ENCODE measurements around the gene BTBD8. TPM values are rescaled to one million over a fixed set of nuclear protein-coding genes. Genes with fewer than 3 reads are reported as not detected.
"Not testable (repeated sequence)": the region's sequence is repeated elsewhere in the genome, so short reads cannot be mapped to it uniquely, and the experiment has no call there.

Gene BTBD8
- 14.9 TPM for total RNA-seq

- ATAC-seq (peak; percentile 97), DNase-seq (ENCODE audit: low spot score) (peak; percentile 88)
- intact Hi-C loops (cut with DNase I): no loop called here
Measured at GRCh38 chr1:92080128-92080985, at the start of gene BTBD8. Gene BTBD8 (plus strand): TSS chr1:92080345. CDS start chr1:92080572, 227 bp downstream.

GRCh38 chr1:92030656-92031107 is 49.5 kb upstream of the BTBD8 start:
- intact Hi-C loops (cut with DNase I): no loop called here
- ATAC-seq: no peak

DNA sequence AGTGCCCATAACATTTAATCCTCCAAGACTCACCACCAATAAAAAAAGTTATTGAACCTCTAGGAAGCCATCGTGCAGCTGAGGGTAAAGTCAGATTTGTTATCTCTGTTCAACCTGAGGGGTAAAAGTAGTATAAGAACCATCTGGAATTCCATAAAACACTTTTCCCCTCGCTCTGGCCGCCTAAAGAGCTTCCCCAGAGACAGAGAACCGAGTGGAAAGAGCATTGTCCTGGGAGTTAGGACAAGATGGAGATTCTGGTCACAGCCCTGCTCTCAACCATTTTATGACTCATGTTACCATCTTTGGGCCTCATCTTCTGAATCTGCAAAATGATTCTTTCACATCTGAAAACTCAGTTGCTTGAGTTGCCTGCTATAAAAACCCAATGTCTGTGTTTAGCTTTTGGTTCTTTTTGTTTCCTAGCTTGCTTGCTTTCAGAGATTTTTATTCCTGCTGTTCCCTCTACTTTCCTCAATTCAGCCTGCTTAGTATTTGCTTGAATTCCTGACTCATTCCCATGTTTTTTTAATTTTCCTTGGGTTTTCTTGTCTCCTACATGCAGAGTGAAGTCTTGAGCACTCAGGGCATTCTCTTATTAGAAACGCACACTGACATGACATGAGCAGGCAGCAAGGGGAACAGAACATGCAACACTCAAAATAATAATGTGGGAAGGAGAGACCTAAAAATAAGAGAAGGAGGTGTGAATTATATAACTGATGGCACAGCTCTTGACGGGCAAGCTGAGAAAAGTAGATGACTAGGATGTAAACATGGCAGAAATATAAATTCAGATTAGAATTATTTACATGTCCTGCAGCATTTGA is 48.6 kb upstream of the BTBD8 start:
- intact Hi-C loops (cut with DNase I): no loop called here
- no peak for ATAC-seq

More at GRCh38 chr1:92030656-92031107, 49.5 kb upstream of the BTBD8 start:
- DNase-seq (ENCODE audit: low spot score): no peak

DNA sequence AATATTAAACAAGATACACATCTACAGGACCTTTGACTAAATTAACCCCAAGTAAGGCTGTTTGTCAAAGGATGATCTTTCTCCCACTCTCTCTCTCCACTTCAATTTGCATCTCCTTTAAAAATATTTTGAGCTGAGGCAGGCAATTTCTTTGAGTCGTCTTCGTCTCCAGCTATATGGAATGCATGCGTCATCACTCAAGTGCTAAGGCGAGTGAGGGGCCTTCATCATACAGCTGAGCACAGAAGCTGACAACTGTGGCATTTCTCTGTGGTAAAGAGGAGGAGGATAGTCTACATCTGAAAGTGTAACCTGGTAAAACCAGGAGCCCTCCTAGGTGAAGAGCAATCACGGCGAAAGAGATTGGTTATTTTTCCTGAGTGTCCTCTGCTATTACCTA is 42.7 kb upstream of the BTBD8 start:
- ATAC-seq (no peak), DNase-seq (ENCODE audit: low spot score) (no peak)
- intact Hi-C loops (cut with DNase I): no loop called here

More for the DNA sequence above, 48.6 kb upstream of the BTBD8 start:
- DNase-seq (ENCODE audit: low spot score): no peak

DNA sequence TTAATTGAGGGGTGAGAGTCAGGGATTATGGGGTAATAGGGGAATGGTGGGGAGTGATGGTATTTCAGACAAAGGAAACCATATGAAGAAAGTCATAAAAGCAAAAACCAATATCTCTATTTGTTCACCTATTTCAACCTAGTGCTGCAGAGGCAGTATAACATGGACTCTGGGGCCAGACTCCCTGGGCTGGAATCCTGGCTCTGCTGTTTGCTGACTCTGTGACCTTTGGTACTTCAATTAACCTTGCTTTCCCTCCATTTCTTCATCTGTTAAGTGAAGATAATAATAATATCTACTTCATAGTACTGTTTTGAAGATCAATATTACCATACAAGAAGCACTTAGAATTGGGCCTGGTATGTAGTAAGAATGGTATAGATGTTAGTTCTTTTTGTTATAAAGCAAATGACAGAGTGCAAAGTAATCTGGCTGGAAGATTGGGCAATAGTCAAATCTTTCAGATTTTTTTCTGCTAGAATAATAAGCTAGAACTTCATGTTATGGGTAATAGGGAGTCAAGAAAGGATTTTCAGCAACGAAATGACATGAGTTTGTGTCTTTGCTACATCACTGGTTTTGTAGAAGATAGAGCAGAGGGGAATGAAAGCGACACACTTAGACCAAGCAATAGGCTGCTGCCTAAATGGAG is 41.3 kb upstream of the BTBD8 start:
- DNase-seq (ENCODE audit: low spot score) (no peak), ATAC-seq (no peak)
- intact Hi-C loops (cut with DNase I): no loop called here

GRCh38 chr1:92040971-92041370 is 39.2 kb upstream of the BTBD8 start:
- ATAC-seq (no peak), DNase-seq (ENCODE audit: low spot score) (no peak)
- intact Hi-C loops (cut with DNase I): no loop called here

- intact Hi-C loops (cut with DNase I): no loop called here
- ATAC-seq (no peak), DNase-seq (ENCODE audit: low spot score) (no peak)
Measured at GRCh38 chr1:92043621-92044020, 36.5 kb upstream of the BTBD8 start.

DNA sequence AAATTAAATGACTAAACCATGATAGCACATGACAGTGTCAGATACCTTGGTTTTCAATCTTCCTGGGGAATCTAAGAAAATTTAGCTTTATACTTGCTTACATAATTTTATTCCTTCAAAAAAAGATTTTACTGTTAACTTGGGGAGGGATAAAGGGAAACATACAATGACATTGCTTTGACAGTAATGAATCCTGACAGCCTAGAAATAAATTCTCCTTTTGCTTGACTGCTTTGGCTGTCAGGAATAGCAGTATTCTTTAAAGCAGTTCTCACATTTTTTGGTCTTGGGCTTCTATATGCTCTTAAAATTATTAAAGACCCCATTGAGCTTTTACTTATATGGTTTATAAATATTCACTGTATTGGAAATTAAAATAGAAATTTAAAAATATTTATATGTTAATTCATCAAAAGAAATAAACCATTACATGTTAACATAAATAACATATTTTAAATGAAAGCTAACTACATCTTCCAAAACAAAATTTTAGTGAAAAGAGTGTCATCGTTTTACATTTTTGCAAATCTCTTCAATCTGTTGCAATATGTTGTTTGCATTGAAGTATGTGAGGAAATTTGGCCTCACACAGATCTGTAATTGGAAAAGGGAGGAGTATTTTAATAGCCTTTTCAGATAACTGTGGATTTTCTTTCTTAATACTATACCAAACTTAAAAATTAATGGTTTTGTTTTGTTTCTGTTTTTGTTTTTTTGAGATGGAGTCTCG is 34.2 kb upstream of the BTBD8 start:
- intact Hi-C loops (cut with DNase I): no loop called here
- ATAC-seq: no peak
- no peak for DNase-seq (ENCODE audit: low spot score)

- DNase-seq (ENCODE audit: low spot score): no peak
- no peak for ATAC-seq
- intact Hi-C loops (cut with DNase I): no loop called here
Measured at GRCh38 chr1:92051948-92052347, 28.2 kb upstream of the BTBD8 start.

DNA sequence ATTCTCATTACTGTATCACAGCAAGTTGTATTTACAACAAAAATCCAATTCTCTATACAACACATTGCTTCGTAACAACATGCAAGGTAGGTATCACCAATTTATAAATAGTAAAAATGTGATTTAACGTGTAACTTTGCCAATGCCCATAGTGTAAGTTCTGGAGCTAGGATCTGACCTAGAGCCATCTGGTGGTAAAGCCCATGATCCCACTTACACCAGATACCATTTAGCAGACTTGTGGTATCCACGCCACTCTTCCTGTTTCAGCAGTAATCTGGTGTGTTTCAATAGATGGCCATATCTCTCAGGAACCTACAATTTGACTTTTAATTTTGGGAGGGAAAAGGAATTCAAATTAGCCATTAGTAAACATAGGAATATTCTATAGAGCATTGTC is 15.1 kb upstream of the BTBD8 start:
- intact Hi-C loops (cut with DNase I): no loop called here
- DNase-seq (ENCODE audit: low spot score): no peak
- no peak for ATAC-seq

DNA sequence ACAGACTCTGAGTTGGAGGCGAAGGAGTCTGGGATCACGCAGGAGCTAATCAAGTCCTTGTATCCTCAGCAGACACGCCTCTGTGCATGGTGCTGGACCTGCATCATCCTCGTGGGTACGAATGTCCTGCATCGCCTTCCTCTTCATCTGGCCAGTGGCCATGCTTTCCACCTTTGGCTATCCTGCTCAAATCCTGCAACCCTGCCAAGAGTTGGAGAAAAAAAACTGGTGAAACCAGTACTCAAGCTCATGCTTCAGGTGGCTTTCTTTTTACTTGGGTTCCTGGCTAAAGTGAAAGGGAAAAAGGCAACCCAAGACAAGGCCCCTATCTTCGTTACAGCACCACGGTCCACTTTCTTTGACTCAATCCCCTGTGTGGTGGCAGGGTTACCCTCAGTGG is 13.8 kb upstream of the BTBD8 start:
- ATAC-seq: no peak
- DNase-seq (ENCODE audit: low spot score): no peak
- intact Hi-C loops (cut with DNase I): no loop called here

GRCh38 chr1:92070892-92071291 is 9.3 kb upstream of the BTBD8 start:
- no peak for ATAC-seq
- intact Hi-C loops (cut with DNase I): no loop called here
- DNase-seq (ENCODE audit: low spot score): no peak

GRCh38 chr1:92074446-92074845 is 5.7 kb upstream of the BTBD8 start:
- intact Hi-C loops (cut with DNase I); DNase-seq (ENCODE audit: low spot score); ATAC-seq: not testable (repeated sequence)

GRCh38 chr1:92075311-92075710 is 4.8 kb upstream of the BTBD8 start, which contains the start of gene SETSIP:
Gene SETSIP (minus strand): TSS chr1:92075411. CDS start chr1:92075411, 0 bp downstream.
- DNase-seq (ENCODE audit: low spot score): no peak
- no peak for ATAC-seq
- intact Hi-C loops (cut with DNase I): no loop called here

DNA sequence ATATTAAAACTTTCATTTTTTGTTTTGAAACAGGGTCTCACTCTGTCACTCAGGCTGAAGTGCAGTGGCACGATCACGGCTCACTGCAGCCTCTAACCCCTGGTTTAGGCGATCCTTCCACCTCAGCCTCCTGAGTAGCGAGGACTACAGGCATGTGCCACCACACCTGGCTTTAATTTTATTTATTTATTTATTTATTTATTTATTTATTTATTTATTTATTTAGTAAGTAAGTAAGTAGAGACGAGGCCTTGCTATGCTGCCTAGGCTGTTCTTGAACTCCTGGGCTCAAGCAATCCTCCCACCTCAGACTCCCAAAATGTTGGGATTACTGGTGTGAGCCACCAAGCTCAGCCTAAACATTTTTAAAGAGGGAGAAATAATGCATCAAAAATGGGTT is 3.8 kb upstream of the BTBD8 start:
- intact Hi-C loops (cut with DNase I): no loop called here
- ATAC-seq (no peak), DNase-seq (ENCODE audit: low spot score) (no peak)

DNA sequence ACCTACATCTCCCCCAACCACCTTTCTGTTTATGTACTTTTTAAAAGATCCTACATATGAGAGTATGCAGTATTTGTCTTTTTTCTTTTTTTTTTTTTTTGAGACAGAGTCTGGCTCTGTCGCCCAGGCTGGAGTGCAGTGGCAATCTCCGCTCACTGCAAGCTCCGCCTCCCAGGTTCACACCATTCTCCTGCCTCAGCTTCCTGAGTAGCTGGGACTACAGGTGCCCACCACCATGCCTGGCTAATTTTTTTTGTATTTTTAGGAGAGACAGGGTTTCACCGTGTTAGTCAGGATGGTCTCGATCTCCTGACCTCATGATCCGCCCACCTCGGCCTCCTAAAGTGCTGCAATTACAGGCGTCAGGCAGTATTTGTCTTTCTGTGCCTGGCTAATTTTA is 2.1 kb upstream of the BTBD8 start:
- ATAC-seq; intact Hi-C loops (cut with DNase I); DNase-seq (ENCODE audit: low spot score): not testable (repeated sequence)

- DNase-seq (ENCODE audit: low spot score) (no peak), ATAC-seq (no peak)
- intact Hi-C loops (cut with DNase I): no loop called here
Measured at GRCh38 chr1:92079441-92079840, 704 bp upstream of the BTBD8 start.

GRCh38 chr1:92081031-92081430 is 886 bp downstream of the BTBD8 start:
- DNase-seq (ENCODE audit: low spot score) (no peak), ATAC-seq (no peak)
- intact Hi-C loops (cut with DNase I): no loop called here

GRCh38 chr1:92084651-92085050 is 4.5 kb downstream of the BTBD8 start:
- intact Hi-C loops (cut with DNase I): no loop called here
- no peak for DNase-seq (ENCODE audit: low spot score)

More at GRCh38 chr1:92084651-92085050, 4.5 kb downstream of the BTBD8 start:
- ATAC-seq: no peak
